ENCODE data around the gene GUF1.

The GUF1 gene

DNA sequence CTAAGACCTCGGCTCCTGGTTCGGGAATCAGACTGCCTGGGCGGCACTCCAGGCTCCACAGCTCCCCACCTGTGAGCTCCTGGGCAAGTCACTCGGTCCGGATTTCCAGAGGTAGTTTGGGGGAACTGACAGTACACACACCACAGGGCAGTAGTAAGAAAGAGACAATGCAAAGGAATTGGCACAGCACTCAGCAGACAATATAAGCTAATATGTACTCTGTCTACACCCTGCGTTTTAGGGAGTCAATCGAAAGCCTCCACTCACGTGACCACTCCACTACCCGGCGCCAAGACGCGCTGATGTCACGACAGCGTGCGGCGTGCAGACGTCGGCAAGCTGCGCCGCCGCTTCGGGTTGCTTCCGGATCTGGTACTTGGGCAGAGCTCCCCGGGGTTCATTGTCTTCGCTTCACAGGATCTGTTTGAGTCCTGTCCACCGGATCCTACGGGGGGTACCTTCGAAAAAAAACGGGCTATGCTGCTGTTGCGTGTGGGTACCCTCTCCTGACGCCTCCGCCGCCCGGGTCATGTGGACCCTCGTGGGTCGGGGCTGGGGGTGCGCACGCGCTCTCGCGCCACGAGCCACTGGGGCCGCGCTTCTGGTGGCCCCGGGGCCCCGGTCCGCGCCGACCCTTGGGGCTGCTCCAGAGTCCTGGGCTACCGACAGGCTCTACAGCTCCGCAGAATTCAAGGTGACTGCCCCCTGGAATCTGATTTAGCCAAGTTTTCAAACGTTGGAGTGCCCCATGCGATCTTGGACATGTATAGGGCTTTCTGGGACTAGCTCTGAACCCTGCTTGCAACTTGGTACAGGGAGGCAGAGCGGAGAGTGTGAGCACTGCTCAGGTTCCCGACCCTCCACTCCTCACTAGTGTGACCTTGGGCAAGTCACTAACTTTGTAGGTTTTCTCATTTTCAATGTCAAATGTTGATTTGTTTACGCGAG lies at the start of gene GUF1:
Gene GUF1, plus strand, starts transcription at position 327 of the 948 bp plus-strand sequence. Its CDS starts 203 bp downstream, at position 530.
- peak; percentile 79 to 85 for DNase-seq (ENCODE audit: low read depth in 1 of 2, low spot score in 1 of 2)

DNA sequence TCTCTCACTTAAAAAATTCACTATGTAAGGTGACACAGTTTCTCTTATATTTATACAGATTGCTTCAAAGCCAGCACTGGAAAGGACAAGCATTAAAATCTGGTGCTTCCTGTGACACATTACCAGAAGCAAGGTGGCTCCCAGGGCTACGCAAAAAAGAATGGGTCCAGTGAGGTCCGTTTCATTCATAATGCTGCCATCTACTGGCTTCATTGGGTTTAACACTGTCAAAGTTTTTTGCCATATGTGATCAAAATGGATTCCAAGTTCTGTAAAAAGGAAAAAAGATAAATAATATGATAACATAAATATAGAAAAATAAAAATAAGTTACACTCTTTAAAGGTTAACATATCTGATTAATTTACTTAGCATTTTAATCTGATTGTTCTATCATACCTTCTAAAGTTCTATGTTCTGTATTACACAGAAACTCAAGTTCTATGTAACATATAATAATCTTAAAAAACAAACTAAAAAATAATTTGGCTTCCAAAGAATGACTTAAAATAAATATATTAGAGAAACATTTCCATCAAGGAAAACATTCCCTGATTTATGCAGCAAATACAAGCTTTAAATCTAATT lies 48.8 kb upstream of the GUF1 start:
- DNase-seq (ENCODE audit: low read depth in 1 of 2, low spot score in 1 of 2): peak in 1 of 2 donors; percentile 35

DNA sequence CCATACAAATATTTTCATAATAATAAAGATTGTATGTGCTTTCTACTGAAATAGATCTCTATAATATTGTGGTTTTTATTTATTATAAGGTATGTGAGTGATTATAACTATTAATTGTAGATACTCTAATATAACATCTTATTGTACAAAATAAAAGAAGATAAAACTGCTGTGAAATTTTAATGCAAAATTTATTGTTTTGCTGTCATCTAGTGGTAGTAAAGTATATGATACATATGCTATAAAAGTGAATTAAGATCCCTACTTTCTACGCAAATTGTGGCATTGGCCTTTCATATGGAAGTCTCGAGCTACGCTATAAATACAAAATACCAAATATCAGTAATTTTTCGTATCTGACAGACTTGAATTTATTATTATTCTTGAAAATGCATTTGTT lies 46.1 kb upstream of the GUF1 start:
- no peak for DNase-seq (ENCODE audit: low read depth in 1 of 2, low spot score in 1 of 2)

DNA sequence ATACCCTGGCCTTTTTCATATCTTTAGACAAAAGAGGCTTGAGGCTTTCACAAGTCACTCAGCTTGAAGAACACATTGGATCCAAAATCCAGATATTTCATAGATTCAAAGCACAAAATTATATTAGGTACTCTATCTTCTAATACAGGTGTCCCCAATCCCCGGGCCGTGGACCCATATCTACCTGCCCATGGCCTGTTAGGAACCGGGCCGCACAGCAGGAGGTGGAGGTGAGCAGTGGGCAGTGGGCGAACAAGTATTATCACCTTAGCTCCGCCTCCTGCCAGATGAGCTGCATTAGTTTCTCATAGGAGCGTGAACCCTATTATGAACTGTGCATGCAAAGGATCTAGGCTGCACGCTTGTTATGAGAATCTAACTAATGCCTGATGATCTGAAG lies 45.5 kb upstream of the GUF1 start:
- no peak for DNase-seq (ENCODE audit: low read depth in 1 of 2, low spot score in 1 of 2)

DNA sequence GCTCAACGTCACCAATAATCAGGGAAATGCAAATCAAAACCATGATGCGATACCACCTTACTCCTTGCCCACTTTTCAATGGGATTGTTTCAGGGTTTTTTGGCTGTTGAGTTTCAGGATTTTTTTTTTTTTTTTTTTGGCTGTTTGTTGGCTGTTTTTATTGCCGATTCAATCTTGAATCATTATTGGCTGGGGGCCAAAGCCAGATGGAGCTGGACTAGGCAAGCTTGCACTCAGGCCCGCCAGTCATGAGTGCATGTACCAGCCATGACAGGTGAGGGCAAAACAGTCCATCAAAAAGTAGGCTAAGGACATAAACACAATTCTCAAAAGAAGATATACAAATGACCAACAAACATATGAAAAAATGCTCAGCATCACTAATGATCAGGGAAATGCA lies 40.1 kb upstream of the GUF1 start:
- no peak for DNase-seq (ENCODE audit: low read depth in 1 of 2, low spot score in 1 of 2)

GRCh38 chr4:44646151-44646550 lies 32.1 kb upstream of the GUF1 start:
- no peak for DNase-seq (ENCODE audit: low read depth in 1 of 2, low spot score in 1 of 2)

DNA sequence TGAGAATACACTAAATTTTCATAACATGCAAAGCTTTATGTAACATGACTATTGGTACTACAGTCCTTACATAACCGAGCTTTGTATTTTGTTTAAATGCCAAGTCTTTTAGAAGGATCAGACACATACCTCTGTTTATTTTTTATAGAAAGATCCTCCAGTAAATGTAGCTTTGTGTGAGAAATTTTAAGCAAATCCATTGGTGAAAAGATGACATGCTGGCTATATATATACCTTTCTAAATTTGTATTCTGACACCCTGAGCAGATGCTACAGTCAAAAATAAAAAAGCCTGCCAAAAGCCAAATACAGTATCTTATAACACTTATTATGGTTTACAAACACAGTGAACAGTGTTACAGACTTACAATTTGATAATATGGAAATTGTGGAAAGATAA lies 26.8 kb upstream of the GUF1 start, which contains the start of gene YIPF7:
Gene YIPF7, minus strand, starts transcription at position 201 of the 400 bp plus-strand sequence. CDS start 1,525 bp downstream, outside the sequence.
- no peak for DNase-seq (ENCODE audit: low read depth in 1 of 2, low spot score in 1 of 2)

GRCh38 chr4:44652002-44652401 lies 26.2 kb upstream of the GUF1 start:
- DNase-seq (ENCODE audit: low read depth in 1 of 2, low spot score in 1 of 2): no peak

- DNase-seq (ENCODE audit: low read depth in 1 of 2, low spot score in 1 of 2): no peak
Observed at GRCh38 chr4:44660396-44660795, 17.8 kb upstream of the GUF1 start.

GRCh38 chr4:44661940-44662622 lies 16.1 kb upstream of the GUF1 start:
- no peak for DNase-seq (ENCODE audit: low read depth in 1 of 2, low spot score in 1 of 2)

DNA sequence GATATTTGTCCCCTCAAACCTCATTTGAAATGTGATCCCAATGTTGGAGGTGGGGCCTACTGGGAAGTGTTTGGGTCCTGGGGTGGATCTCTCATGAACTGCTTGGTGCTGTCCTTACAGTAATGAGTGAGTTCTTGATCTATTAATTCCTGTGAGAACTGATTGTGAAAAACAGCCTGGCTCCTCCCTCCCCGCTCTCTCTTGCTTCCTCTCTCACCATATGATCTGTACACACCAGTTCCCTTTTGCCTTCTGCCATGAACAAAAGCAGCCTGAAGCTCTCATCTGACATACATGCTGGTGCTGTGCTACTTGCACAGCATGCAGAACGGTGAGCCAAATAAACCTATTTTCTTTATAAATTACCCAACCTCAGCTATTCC lies 15.6 kb upstream of the GUF1 start:
- DNase-seq (ENCODE audit: low read depth in 1 of 2, low spot score in 1 of 2): no peak

GRCh38 chr4:44663539-44664263 lies 14.5 kb upstream of the GUF1 start:
- DNase-seq (ENCODE audit: low read depth in 1 of 2, low spot score in 1 of 2): no peak

DNA sequence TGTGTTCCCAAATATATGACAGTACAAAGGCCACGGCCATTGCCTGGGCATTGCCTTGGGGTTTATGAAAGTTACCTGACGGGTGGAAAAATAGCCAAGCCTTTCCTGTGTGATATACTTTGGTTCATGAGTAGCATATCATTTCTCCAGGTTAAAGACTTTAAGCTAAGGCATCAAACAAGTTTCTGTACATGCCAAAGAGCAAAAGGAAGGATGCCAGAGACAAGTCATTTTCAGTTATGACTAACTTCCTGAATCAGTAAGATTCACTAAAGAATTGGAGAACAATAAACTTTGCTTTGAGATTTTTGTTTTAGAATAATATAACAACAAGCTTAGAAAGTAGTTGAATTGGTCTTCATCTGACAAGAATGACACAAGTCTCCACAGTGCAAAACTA lies 9.7 kb upstream of the GUF1 start:
- no peak for DNase-seq (ENCODE audit: low read depth in 1 of 2, low spot score in 1 of 2)

- no peak for DNase-seq (ENCODE audit: low read depth in 1 of 2, low spot score in 1 of 2)
Observed at GRCh38 chr4:44670506-44671199, 7.6 kb upstream of the GUF1 start.

- DNase-seq (ENCODE audit: low read depth in 1 of 2, low spot score in 1 of 2): no peak
Observed at GRCh38 chr4:44671636-44672035, 6.6 kb upstream of the GUF1 start.

- no peak for DNase-seq (ENCODE audit: low read depth in 1 of 2, low spot score in 1 of 2)
Observed at GRCh38 chr4:44674471-44674870, 3.7 kb upstream of the GUF1 start.

DNA sequence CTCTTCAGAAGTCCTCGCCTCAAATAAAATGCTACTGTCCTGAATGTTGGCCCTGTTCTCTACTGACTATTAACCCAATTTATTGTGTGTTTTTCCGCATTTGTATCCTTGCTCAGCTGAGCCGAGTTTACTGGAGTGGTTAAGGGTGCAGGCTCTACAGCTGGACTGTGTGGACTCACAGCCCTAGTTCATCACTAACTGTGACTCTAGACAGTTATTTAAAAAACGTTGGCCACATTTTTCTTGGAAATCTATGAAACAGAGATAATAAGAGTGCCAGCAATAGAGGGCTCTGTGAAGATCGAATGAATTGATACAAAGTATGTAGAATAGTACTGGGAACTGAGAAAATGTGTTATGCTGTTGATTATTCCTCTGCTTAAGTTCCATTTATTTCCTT lies 2.9 kb upstream of the GUF1 start:
- no peak for DNase-seq (ENCODE audit: low read depth in 1 of 2, low spot score in 1 of 2)

DNA sequence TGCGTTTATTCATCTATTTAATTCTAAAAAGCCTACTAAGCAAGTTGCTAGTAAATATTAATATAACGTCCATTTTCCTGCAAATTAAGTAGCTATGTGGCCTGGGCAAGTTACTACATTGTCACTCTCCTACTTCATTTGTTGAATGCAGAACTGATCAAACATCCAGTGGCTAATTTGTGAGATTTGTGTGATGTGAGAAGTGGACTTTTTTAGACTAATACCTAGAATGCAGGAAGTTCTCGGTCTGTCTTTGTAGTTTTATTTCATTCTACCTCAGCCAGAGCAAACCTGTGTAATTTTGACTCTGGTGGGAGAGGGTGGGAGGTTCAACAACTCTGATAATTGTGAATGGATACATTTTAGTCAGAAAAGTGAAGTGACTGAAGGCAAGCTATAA lies 840 bp downstream of the GUF1 start:
- DNase-seq (ENCODE audit: low read depth in 1 of 2, low spot score in 1 of 2): no peak

DNA sequence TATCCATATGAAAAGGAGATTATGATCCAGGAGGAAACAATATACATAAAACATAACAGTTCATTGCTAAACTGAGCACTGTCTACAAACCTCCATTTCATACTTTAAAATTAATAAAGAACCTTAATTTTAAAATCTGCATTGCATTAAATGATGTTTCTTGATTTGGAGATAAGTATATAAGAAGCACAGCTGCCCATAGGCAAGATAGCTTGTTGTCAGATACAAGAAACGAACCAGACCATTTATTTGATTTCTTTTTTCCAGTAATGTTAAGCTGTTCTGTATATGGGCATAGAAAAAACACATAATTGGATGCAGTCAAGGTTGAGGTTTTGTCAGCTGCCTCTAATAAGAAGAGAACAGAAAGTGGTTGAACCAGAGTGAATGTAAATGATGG lies 6.4 kb downstream of the GUF1 start:
- DNase-seq (ENCODE audit: low read depth in 1 of 2, low spot score in 1 of 2): no peak

DNA sequence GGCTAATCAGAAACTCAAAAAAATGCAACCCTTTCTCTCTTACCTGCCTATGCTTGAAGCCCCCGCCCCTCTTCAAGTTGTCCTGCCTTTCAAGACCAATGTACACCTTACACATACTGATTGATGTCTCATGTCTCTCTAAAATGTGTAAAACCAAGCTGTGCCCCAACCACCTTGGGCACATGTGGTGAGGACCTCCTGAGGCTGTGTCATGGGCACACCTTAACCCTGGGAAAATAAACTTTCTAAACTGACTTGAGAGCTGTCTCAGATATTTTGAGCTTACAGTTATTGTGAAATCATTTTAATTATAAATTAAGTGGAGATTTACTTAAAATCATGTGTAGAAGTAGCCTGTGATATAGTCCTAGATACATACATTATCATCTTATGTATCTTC lies 22.2 kb downstream of the GUF1 start:
- no peak for DNase-seq (ENCODE audit: low read depth in 1 of 2, low spot score in 1 of 2)

DNA sequence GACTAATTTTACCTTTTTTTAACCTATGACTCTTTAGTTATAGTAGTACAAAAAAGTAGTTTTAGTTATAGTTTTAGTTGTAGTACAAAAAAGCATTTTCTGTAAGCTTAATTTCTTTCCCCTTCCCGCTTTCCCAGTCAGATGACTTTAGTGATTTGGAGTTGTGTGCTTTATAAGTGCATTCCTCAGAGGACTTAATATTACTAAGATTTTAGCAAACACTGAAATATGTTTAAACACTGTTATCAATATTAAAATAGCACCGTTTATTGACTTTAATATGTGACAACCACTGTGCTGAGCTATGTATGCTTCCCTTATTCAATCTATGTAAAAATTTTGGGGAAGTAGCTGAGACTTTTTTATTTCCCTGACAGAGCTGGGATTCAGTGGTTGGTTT lies 22.8 kb downstream of the GUF1 start:
- DNase-seq (ENCODE audit: low read depth in 1 of 2, low spot score in 1 of 2): no peak

All from activated CD4-positive, alpha-beta T cell treated with anti-CD3 and anti-CD28 coated beads, Interleukin-2, amount 50 U/mL, for 24 hours (primary cell).